Activated B cell treated with CpG ODN at 0.5 μM for 24 hours (primary cell): ENCODE data around the gene TEX26. TPM values are rescaled to one million over a fixed set of nuclear protein-coding genes. Genes with fewer than 3 reads are reported as not detected.
"Not testable (repeated sequence)": the region's sequence is repeated elsewhere in the genome, so short reads cannot be mapped to it uniquely, and the experiment has no call there.

ENCODE experiments used
- ATAC-seq: fragments of 200-7000 bp; cut with Tn5 transposase; one replicate; pipeline ENCODE4 v1.10.0; 2021; ENCODE audit warnings: low read depth, mild to moderate bottlenecking, moderate library complexity
- CTCF ChIA-PET: fragments of 350-600 bp; sonication (Branson Sonifier 250); formaldehyde crosslinking; loops from one replicate; lab custom pipeline; 2021; ENCODE audit warnings: antibody characterized with exemption; lab: Charles Lee
- POLR2A ChIA-PET: fragments of 350-600 bp; sonication (Branson Sonifier 250); formaldehyde crosslinking; loops from one replicate; lab custom pipeline; 2021; ENCODE audit warnings: antibody characterized with exemption; lab: Charles Lee
- DNase-seq: peaks from one replicate; pipeline ENCODE4 v3.0.0; 2022
- H3K27ac Mint-ChIP-seq: one replicate; pipeline ENCODE4 v1.8.0; 2020; ENCODE audit warnings: mixed read lengths
- H3K27me3 Mint-ChIP-seq: one replicate; pipeline ENCODE4 v1.8.0; 2021; ENCODE audit warnings: mixed read lengths
- H3K36me3 Mint-ChIP-seq: one replicate; pipeline ENCODE4 v1.8.0; 2021; ENCODE audit warnings: low read depth, mixed read lengths
- H3K4me1 Mint-ChIP-seq: one replicate; pipeline ENCODE4 v1.8.0; 2021; ENCODE audit warnings: mixed read lengths
- H3K4me3 Mint-ChIP-seq: one replicate; pipeline ENCODE4 v1.8.0; 2020; ENCODE audit warnings: mild to moderate bottlenecking, mixed read lengths
- H3K9me3 Mint-ChIP-seq: one replicate; pipeline ENCODE4 v1.8.0; 2020; ENCODE audit warnings: mixed read lengths
- intact Hi-C: fragments of 100-400 bp; cut with micrococcal nuclease; formaldehyde crosslinking; loops from one replicate; pipeline ENCODE4 v1.15.1; 2024
- total RNA-seq: library from RNA; stranded (reverse); gene quantifications from 2 replicates; pipeline ENCODE4 v1.2.3, GENCODE V29; 2022
- TF ChIP-seq, protein P1 (sequence below): fragments of 200-600 bp; IDR thresholded peaks from one replicate; pipeline ENCODE4 v1.8.0; 2022; ENCODE audit warnings: antibody characterized with exemption, mild to moderate bottlenecking

The TEX26 gene
- total RNA-seq, 1 donor from 2014 or later, result not detected

DNA sequence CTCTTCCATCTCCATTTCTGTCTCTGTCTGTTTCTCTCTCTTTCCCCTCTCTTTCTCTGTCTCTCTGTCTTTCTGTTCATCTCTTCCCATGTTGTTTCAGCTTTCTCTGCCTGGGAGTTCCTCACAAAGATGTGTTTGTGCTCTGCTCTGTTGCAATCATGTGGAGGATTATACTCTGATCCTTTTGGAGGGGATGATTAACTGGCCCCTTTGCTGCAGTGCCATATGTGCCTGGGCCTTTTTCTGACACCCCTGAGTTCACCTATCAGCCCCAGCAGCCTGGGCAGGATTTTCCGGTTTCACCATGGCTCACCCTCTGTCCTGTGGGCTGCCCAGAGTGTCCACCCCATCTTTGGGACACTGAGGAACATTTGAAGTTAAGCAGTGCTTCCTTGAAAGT, 9.0 kb upstream of the TEX26 start:
- H3K36me3 Mint-ChIP-seq, result no peaks in the 10 kb centered on the region
- peaks cover 13% of the 10 kb centered on the region for H3K27me3 Mint-ChIP-seq
- no peaks in the 10 kb centered on the region for H3K9me3 Mint-ChIP-seq
- CTCF ChIA-PET, result no interaction called here
- DNase-seq (no peak), ATAC-seq (no peak)
- intact Hi-C loops, result no loop called here
- no peaks in the 10 kb centered on the region for H3K4me1 Mint-ChIP-seq
- no peak overlapping the region for H3K27ac Mint-ChIP-seq
- TF ChIP-seq, protein P1, sequence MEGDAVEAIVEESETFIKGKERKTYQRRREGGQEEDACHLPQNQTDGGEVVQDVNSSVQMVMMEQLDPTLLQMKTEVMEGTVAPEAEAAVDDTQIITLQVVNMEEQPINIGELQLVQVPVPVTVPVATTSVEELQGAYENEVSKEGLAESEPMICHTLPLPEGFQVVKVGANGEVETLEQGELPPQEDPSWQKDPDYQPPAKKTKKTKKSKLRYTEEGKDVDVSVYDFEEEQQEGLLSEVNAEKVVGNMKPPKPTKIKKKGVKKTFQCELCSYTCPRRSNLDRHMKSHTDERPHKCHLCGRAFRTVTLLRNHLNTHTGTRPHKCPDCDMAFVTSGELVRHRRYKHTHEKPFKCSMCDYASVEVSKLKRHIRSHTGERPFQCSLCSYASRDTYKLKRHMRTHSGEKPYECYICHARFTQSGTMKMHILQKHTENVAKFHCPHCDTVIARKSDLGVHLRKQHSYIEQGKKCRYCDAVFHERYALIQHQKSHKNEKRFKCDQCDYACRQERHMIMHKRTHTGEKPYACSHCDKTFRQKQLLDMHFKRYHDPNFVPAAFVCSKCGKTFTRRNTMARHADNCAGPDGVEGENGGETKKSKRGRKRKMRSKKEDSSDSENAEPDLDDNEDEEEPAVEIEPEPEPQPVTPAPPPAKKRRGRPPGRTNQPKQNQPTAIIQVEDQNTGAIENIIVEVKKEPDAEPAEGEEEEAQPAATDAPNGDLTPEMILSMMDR, result no peak
- H3K4me3 Mint-ChIP-seq, result no peak overlapping the region
- POLR2A ChIA-PET, result no interaction called here

DNA sequence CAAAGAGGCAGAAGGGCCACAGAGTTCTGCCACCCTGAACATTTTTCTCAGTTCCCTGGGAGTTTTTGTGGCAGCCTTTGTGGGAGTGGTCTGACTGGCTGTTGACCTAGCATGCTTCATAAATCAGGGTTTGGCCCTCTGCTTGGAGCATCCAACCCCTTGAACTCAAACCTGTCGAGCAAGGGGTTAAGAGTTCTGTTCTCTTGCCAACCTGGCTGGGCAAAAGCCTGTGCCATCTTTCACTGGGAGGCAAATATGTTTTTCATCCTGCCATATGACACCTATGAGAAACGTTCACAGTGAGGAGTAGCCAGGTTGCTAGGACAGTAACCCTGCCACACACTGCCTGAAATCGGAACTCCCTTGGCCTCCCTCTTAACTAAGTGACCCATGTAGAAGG, 7.7 kb upstream of the TEX26 start:
- Mint-ChIP-seq H3K4me1 (no peaks in the 10 kb centered on the region), H3K27me3 (peaks cover 9% of the 10 kb centered on the region), H3K36me3 (no peaks in the 10 kb centered on the region), H3K27ac (no peak overlapping the region), H3K9me3 (no peaks in the 10 kb centered on the region), H3K4me3 (no peak overlapping the region)
- CTCF ChIA-PET, result no interaction called here
- intact Hi-C loops, result no loop called here
- TF ChIP-seq, protein P1, result no peak
- POLR2A ChIA-PET, result no interaction called here
- DNase-seq (no peak), ATAC-seq (no peak)

GRCh38 chr13:30925429-30925828, 7.0 kb upstream of the TEX26 start:
- ATAC-seq, result no peak
- no peak for DNase-seq
- POLR2A ChIA-PET, result no interaction called here
- intact Hi-C loops, result no loop called here
- Mint-ChIP-seq H3K27ac (no peak overlapping the region), H3K9me3 (no peaks in the 10 kb centered on the region), H3K27me3 (peaks cover 14% of the 10 kb centered on the region), H3K4me3 (no peak overlapping the region), H3K4me1 (no peaks in the 10 kb centered on the region), H3K36me3 (no peaks in the 10 kb centered on the region)
- TF ChIP-seq, protein P1, result no peak
- CTCF ChIA-PET, result no interaction called here

- CTCF ChIA-PET, result no interaction called here
- Mint-ChIP-seq H3K9me3 (no peaks in the 10 kb centered on the region), H3K4me1 (no peaks in the 10 kb centered on the region), H3K4me3 (no peak overlapping the region), H3K27me3 (peaks cover 17% of the 10 kb centered on the region), H3K36me3 (no peaks in the 10 kb centered on the region), H3K27ac (no peak overlapping the region)
- no peak for ATAC-seq
- POLR2A ChIA-PET, result no interaction called here
- no peak for DNase-seq
- TF ChIP-seq, protein P1, result no peak
- intact Hi-C loops, result no loop called here
Observed at GRCh38 chr13:30926781-30927180, 5.7 kb upstream of the TEX26 start.

- peaks cover 19% of the 10 kb centered on the region for H3K27me3 Mint-ChIP-seq
- POLR2A ChIA-PET, H3K27ac Mint-ChIP-seq, intact Hi-C loops, H3K9me3 Mint-ChIP-seq, ATAC-seq, CTCF ChIA-PET, DNase-seq, H3K4me1 Mint-ChIP-seq, H3K4me3 Mint-ChIP-seq, H3K36me3 Mint-ChIP-seq: not testable (repeated sequence)
Observed at GRCh38 chr13:30927188-30927587, 5.3 kb upstream of the TEX26 start.

GRCh38 chr13:30927595-30927994, 4.9 kb upstream of the TEX26 start:
- Mint-ChIP-seq H3K36me3 (no peaks in the 10 kb centered on the region), H3K4me3 (no peak overlapping the region), H3K27me3 (peaks cover 22% of the 10 kb centered on the region), H3K9me3 (no peaks in the 10 kb centered on the region), H3K4me1 (no peaks in the 10 kb centered on the region), H3K27ac (no peak overlapping the region)
- ChIA-PET CTCF (no interaction called here), POLR2A (no interaction called here)
- DNase-seq (no peak), ATAC-seq (no peak)
- TF ChIP-seq, protein P1, result no peak
- intact Hi-C loops, result no loop called here
